ENCODE results near the gene LYRM4.

Gene LYRM4

GRCh38 chr6:5108536-5109150 lies 152.1 kb downstream of the LYRM4 start:
- DNase-seq (ENCODE audit: insufficient read length, low spot score) (no peak), FAIRE-seq (no peak)
- no peak for TF ChIP-seq POLR2A (IDR thresholded peaks at IDR 0.05; ENCODE audit: low read depth, low read length)

GRCh38 chr6:5108068-5108467 lies 152.7 kb downstream of the LYRM4 start:
- FAIRE-seq (no peak), DNase-seq (ENCODE audit: insufficient read length, low spot score) (no peak)
- TF ChIP-seq POLR2A (IDR thresholded peaks at IDR 0.05; ENCODE audit: low read depth, low read length): no peak

- TF ChIP-seq POLR2A (IDR thresholded peaks at IDR 0.05; ENCODE audit: low read depth, low read length): no peak
- DNase-seq (ENCODE audit: insufficient read length, low spot score): no peak
- FAIRE-seq: no peak
Observed at GRCh38 chr6:5107341-5107740, 153.4 kb downstream of the LYRM4 start.

GRCh38 chr6:5105146-5105545 lies 155.6 kb downstream of the LYRM4 start:
- no peak for FAIRE-seq
- no peak for TF ChIP-seq POLR2A (IDR thresholded peaks at IDR 0.05; ENCODE audit: low read depth, low read length)
- DNase-seq (ENCODE audit: insufficient read length, low spot score): no peak

- no peak for DNase-seq (ENCODE audit: insufficient read length, low spot score)
- no peak for FAIRE-seq
- TF ChIP-seq POLR2A (IDR thresholded peaks at IDR 0.05; ENCODE audit: low read depth, low read length): no peak
Observed at GRCh38 chr6:5104667-5105066, 156.1 kb downstream of the LYRM4 start.

- FAIRE-seq (no peak), DNase-seq (ENCODE audit: insufficient read length, low spot score) (no peak)
- no peak for TF ChIP-seq POLR2A (IDR thresholded peaks at IDR 0.05; ENCODE audit: low read depth, low read length)
Observed at GRCh38 chr6:5103250-5103649, 157.5 kb downstream of the LYRM4 start.

GRCh38 chr6:5102267-5102970 lies 158.3 kb downstream of the LYRM4 start:
- TF ChIP-seq POLR2A (IDR thresholded peaks at IDR 0.05; ENCODE audit: low read depth, low read length): no peak
- DNase-seq (ENCODE audit: insufficient read length, low spot score): no peak
- no peak for FAIRE-seq

- DNase-seq (ENCODE audit: insufficient read length, low spot score): no peak
- no peak for TF ChIP-seq POLR2A (IDR thresholded peaks at IDR 0.05; ENCODE audit: low read depth, low read length)
- no peak for FAIRE-seq
Observed at GRCh38 chr6:5100806-5101205, 159.9 kb downstream of the LYRM4 start.

GRCh38 chr6:5099537-5099936 lies 161.2 kb downstream of the LYRM4 start:
- DNase-seq (ENCODE audit: insufficient read length, low spot score) (no peak), FAIRE-seq (no peak)
- no peak for TF ChIP-seq POLR2A (IDR thresholded peaks at IDR 0.05; ENCODE audit: low read depth, low read length)

- FAIRE-seq: no peak
- no peak for TF ChIP-seq POLR2A (IDR thresholded peaks at IDR 0.05; ENCODE audit: low read depth, low read length)
Observed at GRCh38 chr6:5098501-5099270, 162.1 kb downstream of the LYRM4 start.

GRCh38 chr6:5096482-5096881 lies 164.3 kb downstream of the LYRM4 start:
- no peak for DNase-seq (ENCODE audit: insufficient read length, low spot score)
- no peak for FAIRE-seq
- TF ChIP-seq POLR2A (IDR thresholded peaks at IDR 0.05; ENCODE audit: low read depth, low read length): no peak

More at GRCh38 chr6:5098501-5099270, 162.1 kb downstream of the LYRM4 start:
- DNase-seq (ENCODE audit: insufficient read length, low spot score): no peak

GRCh38 chr6:5095236-5095635 lies 165.5 kb downstream of the LYRM4 start:
- FAIRE-seq (no peak), DNase-seq (ENCODE audit: insufficient read length, low spot score) (no peak)
- no peak for TF ChIP-seq POLR2A (IDR thresholded peaks at IDR 0.05; ENCODE audit: low read depth, low read length)

GRCh38 chr6:5094327-5094726 lies 166.4 kb downstream of the LYRM4 start:
- DNase-seq (ENCODE audit: insufficient read length, low spot score) (peak; percentile 48), FAIRE-seq (peak; percentile 52)
- TF ChIP-seq POLR2A (IDR thresholded peaks at IDR 0.05; ENCODE audit: low read depth, low read length): no peak

- FAIRE-seq: no peak
- no peak for DNase-seq (ENCODE audit: insufficient read length, low spot score)
- TF ChIP-seq POLR2A (IDR thresholded peaks at IDR 0.05; ENCODE audit: low read depth, low read length): no peak
Observed at GRCh38 chr6:5093231-5094015, 167.3 kb downstream of the LYRM4 start.
